Measurements from ENCODE around the gene MBOAT1.

GRCh38 chr6:20156824-20157223 is 55.4 kb downstream of the MBOAT1 start:
- TF ChIP-seq CTCF (IDR thresholded peaks at IDR 0.05) (no peak), POLR2AphosphoS5 (IDR thresholded peaks at IDR 0.05; ENCODE audit: insufficient read depth in 1 of 2, low read depth in 1 of 2) (no peak), POLR2A (IDR thresholded peaks at IDR 0.05) (no peak)
